Mesodermal cell (in vitro differentiated cells): ENCODE measurements around the gene CD93.
A peak's percentile ranks its signal among the peaks of the same experiment; 100 is the strongest.

Experiments used
- H3K27ac ChIP-seq: 2 replicates; pipeline ENCODE4 v1.7.0; 2013; ENCODE audit warnings: mild to moderate bottlenecking, low read depth, low read length, moderate library complexity; ENCODE audit not compliant: severe bottlenecking
- H3K36me3 ChIP-seq: 2 replicates; pipeline ENCODE4 v1.7.1; 2013; ENCODE audit warnings: mild to moderate bottlenecking, low read length, moderate library complexity; ENCODE audit not compliant: control insufficient read depth, insufficient read depth
- H3K4me1 ChIP-seq: one replicate; pipeline ENCODE4 v1.7.1; 2013; ENCODE audit warnings: mild to moderate bottlenecking, low read length; ENCODE audit not compliant: insufficient read depth, control insufficient read depth, poor library complexity, severe bottlenecking
- H3K4me3 ChIP-seq: 2 replicates; pipeline ENCODE4 v1.7.0; 2013; ENCODE audit warnings: low read length, control low read depth, mild to moderate bottlenecking; ENCODE audit not compliant: insufficient read depth, poor library complexity, severe bottlenecking; ENCODE audit errors: extremely low read depth
- H3K9me3 ChIP-seq: 2 replicates; pipeline ENCODE4 v1.7.1; 2013; ENCODE audit warnings: mild to moderate bottlenecking, low read length, moderate library complexity; ENCODE audit not compliant: control insufficient read depth
- WGBS, 2 experiments: methylation state at CpG; one replicate each; pipeline ENCODE4 v1.1.5; 2013; ENCODE audit warnings: missing lambda C conversion rate in 2 of 2; ENCODE audit not compliant: insufficient coverage in 2 of 2; 5-methylcytosine and 5-hydroxymethylcytosine counted together

The CD93 gene

GRCh38 chr20:23068283-23068682, 17.8 kb downstream of the CD93 start:
- no peaks in the 10 kb centered on the region for H3K36me3 ChIP-seq
- no peak overlapping the region for H3K4me3 ChIP-seq
- no CpG with 5 or more reads among the region's 1 CpG for WGBS, 2 experiments
- H3K27ac ChIP-seq: no peak overlapping the region
- peaks cover 7% of the 10 kb centered on the region for H3K4me1 ChIP-seq
- no peaks in the 10 kb centered on the region for H3K9me3 ChIP-seq

DNA sequence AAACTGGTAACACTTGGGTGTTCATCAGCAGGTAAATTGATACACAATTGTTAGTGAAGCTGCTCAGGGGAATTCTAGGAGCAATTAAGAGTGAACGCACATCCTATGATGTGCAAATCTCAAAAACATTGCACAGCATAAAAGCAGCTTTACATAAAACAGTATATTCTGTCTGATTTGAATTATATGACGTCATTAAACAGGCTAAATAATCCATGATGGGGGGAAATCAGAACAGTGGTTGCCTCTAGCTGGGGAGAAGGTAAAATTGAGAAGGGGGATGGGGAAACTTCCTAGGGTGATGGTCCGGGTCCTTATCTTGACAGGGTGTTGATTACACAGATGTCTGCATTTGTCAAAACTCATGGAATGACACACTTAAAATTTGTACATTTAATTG, 19.4 kb downstream of the CD93 start:
- H3K27ac ChIP-seq: no peak overlapping the region
- H3K36me3 ChIP-seq: no peaks in the 10 kb centered on the region
- H3K9me3 ChIP-seq: no peaks in the 10 kb centered on the region
- 100% methylated on average over 1 of the region's 3 CpGs; no CpG with 5 or more reads in 1 of the 2 experiments for WGBS, 2 experiments
- H3K4me3 ChIP-seq: no peak overlapping the region
- H3K4me1 ChIP-seq: peaks cover 19% of the 10 kb centered on the region

GRCh38 chr20:23065266-23066201, 20.6 kb downstream of the CD93 start:
- H3K9me3 ChIP-seq: no peaks in the 10 kb centered on the region
- 82 to 90% methylated on average over 4 to 7 of the region's 9 CpGs for WGBS, 2 experiments
- no peaks in the 10 kb centered on the region for H3K36me3 ChIP-seq
- no peak overlapping the region for H3K27ac ChIP-seq
- H3K4me1 ChIP-seq: peaks cover 32% of the 10 kb centered on the region
- H3K4me3 ChIP-seq: no peak overlapping the region

GRCh38 chr20:23063581-23063980, 22.5 kb downstream of the CD93 start:
- Histone ChIP-seq H3K4me1 (peaks cover 42% of the 10 kb centered on the region), H3K36me3 (no peaks in the 10 kb centered on the region), H3K9me3 (no peaks in the 10 kb centered on the region), H3K4me3 (no peak overlapping the region), H3K27ac (no peak overlapping the region)
- WGBS, 2 experiments: 60 to 63% methylated on average over 1 of the region's 2 CpGs

- Histone ChIP-seq H3K27ac (no peak overlapping the region), H3K4me1 (peaks cover 42% of the 10 kb centered on the region), H3K4me3 (no peak overlapping the region), H3K9me3 (no peaks in the 10 kb centered on the region), H3K36me3 (no peaks in the 10 kb centered on the region)
- WGBS, 2 experiments: no CpG with 5 or more reads among the region's 3 CpGs
Measured at GRCh38 chr20:23063168-23063567, 23.0 kb downstream of the CD93 start.

GRCh38 chr20:23062632-23063031, 23.5 kb downstream of the CD93 start:
- peaks cover 42% of the 10 kb centered on the region for H3K4me1 ChIP-seq
- no peak overlapping the region for H3K4me3 ChIP-seq
- H3K27ac ChIP-seq: no peak overlapping the region
- H3K36me3 ChIP-seq: no peaks in the 10 kb centered on the region
- no peaks in the 10 kb centered on the region for H3K9me3 ChIP-seq

GRCh38 chr20:23061734-23062561, 24.2 kb downstream of the CD93 start:
- Histone ChIP-seq H3K9me3 (peaks cover under 1% of the 10 kb centered on the region), H3K4me1 (peaks cover 42% of the 10 kb centered on the region), H3K4me3 (no peak overlapping the region), H3K36me3 (no peaks in the 10 kb centered on the region), H3K27ac (peak overlapping the region; percentile 67)
- WGBS, 2 experiments: 60 to 65% methylated on average over 6 of the region's 8 CpGs

DNA sequence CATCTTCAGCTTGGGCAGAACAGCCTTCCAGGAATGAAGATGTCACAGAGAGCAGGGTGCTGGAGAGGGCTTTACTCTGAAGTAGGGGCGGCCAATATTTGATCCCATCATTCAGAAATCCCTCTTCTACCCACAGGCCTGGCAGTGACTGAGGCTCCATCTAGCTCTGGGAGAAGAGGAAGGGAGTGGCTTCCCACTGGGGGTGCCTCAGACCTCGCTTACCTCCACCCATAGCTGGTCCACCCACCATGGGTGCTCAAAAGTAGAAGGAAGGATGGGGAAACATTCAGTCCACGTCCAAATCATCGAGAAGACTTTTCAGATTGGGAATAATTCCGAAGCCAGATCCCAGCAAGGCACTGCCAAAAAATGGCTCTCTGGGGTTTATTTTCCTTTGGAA, 24.9 kb downstream of the CD93 start:
- H3K9me3 ChIP-seq: peaks cover 4% of the 10 kb centered on the region
- peak overlapping the region; percentile 67 for H3K27ac ChIP-seq
- peaks cover 41% of the 10 kb centered on the region for H3K4me1 ChIP-seq
- WGBS, 2 experiments: 91 to 96% methylated on average over 2 to 3 of the region's 5 CpGs
- no peak overlapping the region for H3K4me3 ChIP-seq
- no peaks in the 10 kb centered on the region for H3K36me3 ChIP-seq

- H3K36me3 ChIP-seq: no peaks in the 10 kb centered on the region
- H3K4me1 ChIP-seq: peaks cover 35% of the 10 kb centered on the region
- H3K27ac ChIP-seq: peak overlapping the region; percentile 67
- H3K4me3 ChIP-seq: no peak overlapping the region
- WGBS, 2 experiments: 76 to 93% methylated on average over 2 of the region's 4 CpGs
- peaks cover 4% of the 10 kb centered on the region for H3K9me3 ChIP-seq
Measured at GRCh38 chr20:23060629-23061028, 25.5 kb downstream of the CD93 start.

DNA sequence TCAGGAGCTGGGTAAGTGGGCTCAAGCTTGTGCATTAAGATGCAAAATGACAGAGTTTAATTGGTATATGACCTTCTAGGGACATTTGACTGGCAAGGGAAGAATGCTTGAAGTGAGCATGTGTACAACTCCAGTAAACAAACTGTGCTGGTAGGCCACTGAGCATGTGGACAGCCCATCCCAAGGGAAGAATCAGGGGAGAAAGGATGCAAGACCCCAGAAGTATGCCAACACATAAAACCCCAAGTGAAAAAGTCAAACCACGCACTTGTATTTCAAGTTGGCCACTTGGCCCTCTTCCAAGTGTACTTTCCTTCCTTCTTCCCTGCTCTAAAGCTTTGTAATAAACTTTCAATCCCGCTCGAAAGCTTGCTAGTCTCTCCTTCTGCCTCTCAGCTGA, 26.3 kb downstream of the CD93 start:
- Histone ChIP-seq H3K36me3 (no peaks in the 10 kb centered on the region), H3K9me3 (peaks cover 4% of the 10 kb centered on the region), H3K4me3 (no peak overlapping the region), H3K4me1 (peaks cover 35% of the 10 kb centered on the region), H3K27ac (no peak overlapping the region)
- 67 to 93% methylated on average over 1 to 3 of the region's 3 CpGs for WGBS, 2 experiments
